Endothelial cell of umbilical vein (primary cell): ENCODE measurements around the gene SOSTDC1. TPM values are rescaled to one million over a fixed set of nuclear protein-coding genes. Genes with fewer than 3 reads are reported as not detected.

Experiments
- BruUV-seq: library from RNA; stranded (reverse); fragments of 400-500 nt; replicated peaks from 2 replicates; lab custom pipeline; 2021; lab: Mats Ljungman, UMichigan
- CTCF ChIA-PET: fragments of 300-600, 350-600 bp; sonication (Branson Sonifier 250); formaldehyde crosslinking; loops from one replicate; lab custom pipeline; 2021; ENCODE audit warnings: antibody characterized with exemption, inconsistent platforms; lab: Charles Lee
- POLR2A ChIA-PET: fragments of 300-600, 350-600 bp; sonication (Branson Sonifier 250); formaldehyde crosslinking; loops from one replicate; lab custom pipeline; 2021; ENCODE audit warnings: antibody characterized with exemption, inconsistent platforms; lab: Charles Lee
- DNase-seq: peaks from one replicate; pipeline ENCODE4 v3.0.0-alpha.2; 2011; ENCODE audit warnings: low read depth, low spot score
- FAIRE-seq: peaks from 2 replicates; lab custom pipeline; 2011; peaks lifted over from hg19 to GRCh38; lab: Jason Lieb, UNC
- H2AFZ ChIP-seq: 2 replicates; pipeline ENCODE4 v1.6.0; 2012; ENCODE audit warnings: low read depth, low read length, control low read depth, inconsistent platforms
- H3K27ac ChIP-seq: 2 replicates; pipeline ENCODE4 v1.5.1; 2011; ENCODE audit warnings: low read depth, mild to moderate bottlenecking, control low read depth, low read length, moderate library complexity; ENCODE audit not compliant: insufficient read depth
- H3K27me3 ChIP-seq, 2 experiments: 2 replicates each; pipeline versions ENCODE4 v1.6.0 to v1.6.1; 2011; ENCODE audit warnings: low read length in 2 of 2, mixed read lengths in 1 of 2; ENCODE audit not compliant: control insufficient read depth in 2 of 2, insufficient read depth in 2 of 2
- H3K36me3 ChIP-seq, 2 experiments: 2 replicates in 1 of 2; 3 replicates in 1 of 2; pipeline ENCODE4 v1.5.1; 2011; ENCODE audit warnings: low read length in 2 of 2, mild to moderate bottlenecking in 1 of 2, moderate library complexity in 1 of 2; ENCODE audit not compliant: control insufficient read depth in 2 of 2, insufficient read depth in 2 of 2; ENCODE audit errors: extremely low read depth in 1 of 2
- H3K4me1 ChIP-seq: 3 replicates; pipeline ENCODE4 v1.5.1; 2011; ENCODE audit warnings: mild to moderate bottlenecking, low read length; ENCODE audit not compliant: control insufficient read depth, insufficient read depth; ENCODE audit errors: extremely low read depth
- H3K4me2 ChIP-seq: 2 replicates; pipeline ENCODE4 v1.6.1; 2011; ENCODE audit warnings: low read length, control low read depth, mixed read lengths; ENCODE audit not compliant: insufficient read depth
- H3K4me3 ChIP-seq, 3 experiments: fragments of 200-600 bp in 1 of 3; sonication (generic), shearing (Covaris generic) in 1 of 3; replicated peaks in 1 of 3; 2 replicates each; pipeline ENCODE4 v1.5.1; 2011 to 2016; ENCODE audit warnings: control low read depth in 3 of 3, low read length in 3 of 3, mild to moderate bottlenecking in 2 of 3, inconsistent platforms in 1 of 3, low read depth in 1 of 3, moderate library complexity in 1 of 3; ENCODE audit not compliant: insufficient read depth in 1 of 3
- H3K79me2 ChIP-seq: 2 replicates; pipeline ENCODE4 v1.6.0; 2012; ENCODE audit warnings: low read length, inconsistent platforms; ENCODE audit not compliant: control insufficient read depth, insufficient read depth
- H3K9ac ChIP-seq: replicated peaks from 2 replicates; pipeline ENCODE3; 2011; ENCODE audit warnings: low read length, control low read depth; ENCODE audit not compliant: insufficient read depth; ENCODE audit errors: extremely low read depth
- H3K9me1 ChIP-seq: replicated peaks from 3 replicates; pipeline ENCODE4 v1.6.0; 2011; ENCODE audit warnings: mild to moderate bottlenecking, low read length; ENCODE audit not compliant: control insufficient read depth, insufficient read depth; ENCODE audit errors: extremely low read depth
- H3K9me3 ChIP-seq: replicated peaks from 2 replicates; pipeline ENCODE4 v1.5.1; 2012; ENCODE audit warnings: low read length, inconsistent platforms; ENCODE audit not compliant: control insufficient read depth, insufficient read depth
- H4K20me1 ChIP-seq: replicated peaks from 2 replicates; pipeline ENCODE3; 2011; ENCODE audit warnings: mild to moderate bottlenecking, low read length; ENCODE audit not compliant: control insufficient read depth, insufficient read depth; ENCODE audit errors: extremely low read depth
- EZH2 ChIP-seq: IDR thresholded peaks from 2 replicates; pipeline ENCODE4 v1.6.1; 2012; ENCODE audit warnings: borderline replicate concordance, low read depth, mild to moderate bottlenecking, moderate library complexity, low read length, inconsistent platforms; ENCODE audit not compliant: severe bottlenecking
- FOS ChIP-seq: IDR thresholded peaks from 2 replicates; pipeline ENCODE4 v1.6.1; 2011; ENCODE audit warnings: mild to moderate bottlenecking, low read length, moderate library complexity, borderline replicate concordance; ENCODE audit not compliant: insufficient read depth
- GATA2 ChIP-seq: IDR thresholded peaks from 2 replicates; pipeline ENCODE4 v1.7.0; 2011; ENCODE audit warnings: low read depth, mild to moderate bottlenecking, moderate library complexity, mixed read lengths, low read length; ENCODE audit not compliant: insufficient read length, insufficient read depth
- JUN ChIP-seq: IDR thresholded peaks from 2 replicates; pipeline ENCODE4 v1.6.1; 2011; ENCODE audit warnings: borderline replicate concordance, low read depth; ENCODE audit not compliant: insufficient read length, insufficient read depth
- MYC ChIP-seq: IDR thresholded peaks from one replicate; pipeline ENCODE4 v1.6.1; 2011; ENCODE audit warnings: mild to moderate bottlenecking, low read depth, low read length
- POLR2A ChIP-seq: IDR thresholded peaks from 2 replicates; pipeline ENCODE4 v1.6.1; 2012; ENCODE audit warnings: low read depth, mild to moderate bottlenecking, control low read depth, low read length
- POLR2AphosphoS5 ChIP-seq: IDR thresholded peaks from 2 replicates; pipeline ENCODE4 v1.6.1; 2012; ENCODE audit warnings: low read depth, mild to moderate bottlenecking, control low read depth, low read length, moderate library complexity; ENCODE audit not compliant: insufficient read depth
- dilution Hi-C: fragments of 300-500 bp; cut with MboI; formaldehyde crosslinking; loops from one replicate; pipeline ENCODE4 v1.15.0; 2019; ENCODE audit warnings: low sequenced_read_pairs; ENCODE audit not compliant: extremely low pct_ligation_motif_present
- intact Hi-C: fragments of 100-400 bp; cut with micrococcal nuclease; formaldehyde crosslinking; loops from one replicate; pipeline ENCODE4 v1.10.0; 2022
- polyA plus RNA-seq, 4 experiments: library from polyadenylated mRNA; depleted of rRNA in 3 of 4; stranded (reverse) in 3 of 4; unstranded in 1 of 4; fragments of >200 nt; gene quantifications; 2 replicates each; pipeline versions ENCODE4 v1.2.1 to v1.2.3, GENCODE V29; 2011 to 2012; ENCODE audit warnings: missing spikeins in 1 of 4
- total RNA-seq: library from RNA; stranded (reverse); gene quantifications from 2 replicates; pipeline ENCODE4 v1.2.3, GENCODE V29; 2021
- TF ChIP-seq, protein P1 (sequence below), 2 donors: IDR thresholded peaks; 1 replicate in 1 of 2; 2 replicates in 1 of 2; pipeline ENCODE4 v1.5.1; 2011; ENCODE audit warnings: low read length in 2 of 2, mild to moderate bottlenecking in 2 of 2, moderate library complexity in 2 of 2, control low read depth in 1 of 2, inconsistent platforms in 1 of 2, low read depth in 1 of 2; ENCODE audit not compliant: insufficient read depth in 1 of 2; ENCODE audit errors: extremely low read depth in 1 of 2
- TF ChIP-seq, protein P2 (sequence below): IDR thresholded peaks from 2 replicates; pipeline ENCODE4 v1.6.1; 2011; ENCODE audit not compliant: insufficient read depth, insufficient read length

The SOSTDC1 gene
- total and polyA plus RNA-seq, 2 donors (not counting 3 experiments of a cell fraction or from before 2014, with no cell fraction given), result not detected

DNA sequence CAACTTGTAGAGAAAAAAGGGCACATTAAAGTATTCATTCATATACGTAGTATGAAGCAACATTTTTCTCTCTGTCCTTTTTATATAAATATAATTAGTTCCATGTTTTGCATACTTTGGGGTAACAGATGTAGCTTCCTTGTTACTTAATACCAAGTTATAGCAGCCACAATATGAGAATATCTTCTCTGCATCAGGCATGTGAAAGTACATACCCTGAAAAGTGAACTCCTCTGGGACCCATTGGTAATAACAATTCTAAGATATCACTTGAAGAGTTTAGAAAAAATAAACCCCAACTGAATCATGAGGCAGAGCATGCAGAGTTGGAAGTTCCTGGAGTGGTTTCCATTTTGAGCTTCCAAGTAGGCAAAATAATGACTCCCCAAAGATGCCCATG is 41.8 kb downstream of the SOSTDC1 start:
- Histone ChIP-seq H3K9me3 (no peaks in the 10 kb centered on the region), H3K4me1 (peaks cover 13% of the 10 kb centered on the region), H3K9ac (no peak overlapping the region), H3K27ac (no peak overlapping the region), H3K36me3 (no peaks in the 10 kb centered on the region), H3K4me2 (no peak overlapping the region), H3K79me2 (no peaks in the 10 kb centered on the region), H3K9me1 (no peaks in the 10 kb centered on the region), H4K20me1 (no peaks in the 10 kb centered on the region), H3K4me3 (no peak overlapping the region), H2AFZ (no peak overlapping the region), H3K27me3 (no peaks in the 10 kb centered on the region)
- no TSS peak for BruUV-seq
- ChIA-PET POLR2A (no interaction called here), CTCF (interaction anchor here (0.9 to 1.0 kb wide), 2 partner anchors 70 to 141 kb away, joined by 3 to 4 read pairs; no protein-coding TSS in a partner anchor)
- intact Hi-C loops, result loop anchor here (5.0 to 10.0 kb wide), 3 partner anchors 296 to 739 kb away; partner anchors contain the start of gene MEOX2
- DNase-seq, result no peak
- FAIRE-seq, result no peak
- dilution Hi-C loops, result no loop called here
- TF ChIP-seq GATA2, result no peak
- TF ChIP-seq MYC, result no peak
- no peak for TF ChIP-seq EZH2
- TF ChIP-seq, protein P1, sequence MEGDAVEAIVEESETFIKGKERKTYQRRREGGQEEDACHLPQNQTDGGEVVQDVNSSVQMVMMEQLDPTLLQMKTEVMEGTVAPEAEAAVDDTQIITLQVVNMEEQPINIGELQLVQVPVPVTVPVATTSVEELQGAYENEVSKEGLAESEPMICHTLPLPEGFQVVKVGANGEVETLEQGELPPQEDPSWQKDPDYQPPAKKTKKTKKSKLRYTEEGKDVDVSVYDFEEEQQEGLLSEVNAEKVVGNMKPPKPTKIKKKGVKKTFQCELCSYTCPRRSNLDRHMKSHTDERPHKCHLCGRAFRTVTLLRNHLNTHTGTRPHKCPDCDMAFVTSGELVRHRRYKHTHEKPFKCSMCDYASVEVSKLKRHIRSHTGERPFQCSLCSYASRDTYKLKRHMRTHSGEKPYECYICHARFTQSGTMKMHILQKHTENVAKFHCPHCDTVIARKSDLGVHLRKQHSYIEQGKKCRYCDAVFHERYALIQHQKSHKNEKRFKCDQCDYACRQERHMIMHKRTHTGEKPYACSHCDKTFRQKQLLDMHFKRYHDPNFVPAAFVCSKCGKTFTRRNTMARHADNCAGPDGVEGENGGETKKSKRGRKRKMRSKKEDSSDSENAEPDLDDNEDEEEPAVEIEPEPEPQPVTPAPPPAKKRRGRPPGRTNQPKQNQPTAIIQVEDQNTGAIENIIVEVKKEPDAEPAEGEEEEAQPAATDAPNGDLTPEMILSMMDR (IDR thresholded peaks at IDR 0.05; ENCODE audit: extremely low read depth in 1 of 2, insufficient read depth in 1 of 2, low read depth in 1 of 2, low read length in 2 of 2), result no peak
- no peak for TF ChIP-seq JUN
- no peak for TF ChIP-seq POLR2A
- no peak for TF ChIP-seq POLR2AphosphoS5
- no peak for TF ChIP-seq FOS
- TF ChIP-seq, protein P2, sequence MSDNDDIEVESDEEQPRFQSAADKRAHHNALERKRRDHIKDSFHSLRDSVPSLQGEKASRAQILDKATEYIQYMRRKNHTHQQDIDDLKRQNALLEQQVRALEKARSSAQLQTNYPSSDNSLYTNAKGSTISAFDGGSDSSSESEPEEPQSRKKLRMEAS, result no peak
